Adrenal gland (tissue), 5 donors: ENCODE results near the gene MAML2.

Experiments
- CTCF ChIP-seq, 6 experiments: fragments of 450-650 bp in 4 of 6; fragments of 200-600 bp in 2 of 6; sonication (generic) in 1 of 6; IDR thresholded peaks; 1 replicate in 5 of 6; 2 replicates in 1 of 6; pipeline versions ENCODE4 v1.5.1 to v1.8.0; 2016 to 2021; ENCODE audit warnings: antibody characterized with exemption in 6 of 6, mild to moderate bottlenecking in 2 of 6, moderate library complexity in 1 of 6
- POLR2A ChIP-seq, 2 donors: fragments of 450-650 bp; IDR thresholded peaks; one replicate each; pipeline ENCODE4 v1.6.1; 2017; ENCODE audit warnings: antibody characterized with exemption in 2 of 2, mild to moderate bottlenecking in 2 of 2, moderate library complexity in 1 of 2
- donor health status: DM: no; HTN: no; CAD: no.

- no peak for TF ChIP-seq CTCF (IDR thresholded peaks at IDR 0.05)
- no peak for TF ChIP-seq POLR2A (IDR thresholded peaks at IDR 0.05)
Observed at GRCh38 chr11:96241331-96241841, 101.6 kb downstream of the MAML2 start.
